Measurements from ENCODE around the gene MAGEB6. TPM values are rescaled to one million over a fixed set of nuclear protein-coding genes. Genes with fewer than 3 reads are reported as not detected.

Gene MAGEB6
- total RNA-seq, 6 donors from 2014 or later, result not detected

DNA sequence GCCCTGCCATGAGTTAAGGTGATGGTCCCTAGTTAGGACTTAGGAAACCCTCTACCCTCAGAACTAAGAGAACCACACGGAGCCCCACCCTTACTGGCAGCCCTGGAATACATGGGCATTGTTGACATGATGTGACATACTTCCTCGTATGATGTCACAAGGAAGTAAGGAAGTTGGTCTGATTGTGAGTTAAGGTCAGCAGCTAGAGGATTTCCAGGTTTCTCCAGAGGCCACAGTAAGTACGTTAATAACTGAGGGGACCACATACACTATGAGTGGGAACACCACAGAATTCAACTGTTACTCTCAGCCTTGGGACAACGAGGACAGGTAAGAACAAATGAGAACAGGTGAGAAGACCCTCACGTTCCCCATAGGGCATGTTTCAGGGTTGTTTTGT is 23.6 kb downstream of the MAGEB6 start, which contains the start of gene MAGEB5:
TSS of gene MAGEB5 (plus strand) at position 301 of the 400 bp plus-strand sequence. CDS start 1,133 bp downstream, outside the sequence.
- Histone ChIP-seq H3K27me3 (no peaks in the 10 kb centered on the region), H3K4me3 (no peak within 1 kb of the TSS), H3K4me1 (no peaks in the 10 kb centered on the region), H3K9me3 (no peaks in the 10 kb centered on the region), H3K36me3 (no peaks in the 10 kb centered on the region), H3K27ac (no peak within 1 kb of the TSS)
- DNase-seq (no peak), ATAC-seq (ENCODE audit: low FRiP score in 2 of 2) (no peak)
- no peak for TF ChIP-seq EP300 (IDR thresholded peaks at IDR 0.05)
- no peak for TF ChIP-seq POLR2AphosphoS5 (IDR thresholded peaks at IDR 0.05)
- TF ChIP-seq, protein P1, sequence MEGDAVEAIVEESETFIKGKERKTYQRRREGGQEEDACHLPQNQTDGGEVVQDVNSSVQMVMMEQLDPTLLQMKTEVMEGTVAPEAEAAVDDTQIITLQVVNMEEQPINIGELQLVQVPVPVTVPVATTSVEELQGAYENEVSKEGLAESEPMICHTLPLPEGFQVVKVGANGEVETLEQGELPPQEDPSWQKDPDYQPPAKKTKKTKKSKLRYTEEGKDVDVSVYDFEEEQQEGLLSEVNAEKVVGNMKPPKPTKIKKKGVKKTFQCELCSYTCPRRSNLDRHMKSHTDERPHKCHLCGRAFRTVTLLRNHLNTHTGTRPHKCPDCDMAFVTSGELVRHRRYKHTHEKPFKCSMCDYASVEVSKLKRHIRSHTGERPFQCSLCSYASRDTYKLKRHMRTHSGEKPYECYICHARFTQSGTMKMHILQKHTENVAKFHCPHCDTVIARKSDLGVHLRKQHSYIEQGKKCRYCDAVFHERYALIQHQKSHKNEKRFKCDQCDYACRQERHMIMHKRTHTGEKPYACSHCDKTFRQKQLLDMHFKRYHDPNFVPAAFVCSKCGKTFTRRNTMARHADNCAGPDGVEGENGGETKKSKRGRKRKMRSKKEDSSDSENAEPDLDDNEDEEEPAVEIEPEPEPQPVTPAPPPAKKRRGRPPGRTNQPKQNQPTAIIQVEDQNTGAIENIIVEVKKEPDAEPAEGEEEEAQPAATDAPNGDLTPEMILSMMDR (IDR thresholded peaks at IDR 0.05), result no peak
- no peak for TF ChIP-seq POLR2A (IDR thresholded peaks at IDR 0.05)
- 67% methylated on average over 4 to 5 of the region's 5 CpGs for WGBS, 2 donors

DNA sequence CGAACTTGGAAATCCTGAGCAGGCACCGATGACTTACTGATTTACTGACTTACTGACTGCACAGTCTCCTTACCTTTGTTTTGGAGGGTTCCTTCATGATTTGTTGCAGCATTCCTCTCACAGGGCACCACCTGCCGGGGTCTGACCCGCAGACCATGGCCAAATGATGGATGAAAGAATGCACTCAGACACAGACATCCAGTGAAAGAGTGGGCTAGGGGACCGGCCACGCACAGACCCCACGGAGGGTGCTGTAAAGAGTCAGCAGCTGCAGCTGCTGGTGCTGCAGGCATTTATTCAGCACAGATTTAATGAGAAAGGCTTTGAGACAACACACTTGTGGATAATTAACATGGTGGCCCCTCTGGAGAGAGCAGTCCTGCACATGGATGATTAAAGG is 27.1 kb downstream of the MAGEB6 start:
- no peaks in the 10 kb centered on the region for H3K27me3 ChIP-seq
- 78 to 80% methylated on average over 6 to 7 of the region's 7 CpGs for WGBS, 2 donors
- no peaks in the 10 kb centered on the region for H3K9me3 ChIP-seq
- H3K4me3 ChIP-seq, result no peak overlapping the region
- DNase-seq (no peak), ATAC-seq (ENCODE audit: low FRiP score in 2 of 2) (no peak)
- H3K4me1 ChIP-seq, result no peaks in the 10 kb centered on the region
- TF ChIP-seq, protein P1 (IDR thresholded peaks at IDR 0.05), result no peak
- TF ChIP-seq EP300 (IDR thresholded peaks at IDR 0.05), result no peak
- TF ChIP-seq POLR2AphosphoS5 (IDR thresholded peaks at IDR 0.05), result no peak
- TF ChIP-seq POLR2A (IDR thresholded peaks at IDR 0.05), result no peak
- no peak overlapping the region for H3K27ac ChIP-seq
- H3K36me3 ChIP-seq, result no peaks in the 10 kb centered on the region

DNA sequence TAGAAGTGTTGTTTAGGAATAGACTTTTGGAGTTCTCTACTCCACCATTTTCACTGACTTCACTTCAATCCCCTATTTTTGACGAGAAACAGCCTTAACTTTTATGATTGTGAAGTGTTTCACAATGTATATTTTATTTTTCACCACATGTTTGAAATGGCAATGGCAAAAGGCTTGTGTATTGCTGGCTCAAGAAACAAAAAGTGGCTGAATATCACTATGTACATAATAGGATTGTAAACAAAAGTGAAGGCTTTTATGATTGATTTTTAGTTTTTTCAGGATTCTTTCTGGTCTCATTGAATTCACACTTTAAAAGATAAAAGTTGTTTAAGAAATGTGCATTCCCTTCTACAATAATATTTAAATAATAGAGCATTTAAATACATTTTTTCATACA is 41.9 kb downstream of the MAGEB6 start:
- WGBS, 2 donors, result 37 to 42% methylated on average over 1 of the region's 1 CpG
- ATAC-seq (ENCODE audit: low FRiP score in 2 of 2) (no peak), DNase-seq (no peak)
- H3K27me3 ChIP-seq, result no peaks in the 10 kb centered on the region
- H3K27ac ChIP-seq, result no peak overlapping the region
- H3K9me3 ChIP-seq, result no peaks in the 10 kb centered on the region
- H3K36me3 ChIP-seq, result no peaks in the 10 kb centered on the region
- no peak overlapping the region for H3K4me3 ChIP-seq
- TF ChIP-seq, protein P1 (IDR thresholded peaks at IDR 0.05), result no peak
- TF ChIP-seq POLR2AphosphoS5 (IDR thresholded peaks at IDR 0.05), result no peak
- no peak for TF ChIP-seq EP300 (IDR thresholded peaks at IDR 0.05)
- TF ChIP-seq POLR2A (IDR thresholded peaks at IDR 0.05), result no peak
- H3K4me1 ChIP-seq, result no peaks in the 10 kb centered on the region

Other genes starting within 250 kb of the MAGEB6 start
- not detected for gene MAGEB18, start 54.1 kb upstream of the MAGEB6 start, total RNA-seq
- not detected for gene MAGEB6B, start 31.8 kb upstream of the MAGEB6 start, total RNA-seq
- gene MAGEB5, start 23.7 kb downstream of the MAGEB6 start, total RNA-seq, result not detected